NOMO-1 treated with DMSO at 0.1 percent for 48 hours (cell line): ENCODE results near the gene ENDOV.
A peak's percentile ranks its signal among the peaks of the same experiment; 100 is the strongest.

Experiments used
- DNase-seq: peaks from one replicate; lab custom pipeline; 2025; ENCODE audit not compliant: unreplicated experiment; lab: John Stamatoyannopoulos, UW

The ENDOV gene

DNA sequence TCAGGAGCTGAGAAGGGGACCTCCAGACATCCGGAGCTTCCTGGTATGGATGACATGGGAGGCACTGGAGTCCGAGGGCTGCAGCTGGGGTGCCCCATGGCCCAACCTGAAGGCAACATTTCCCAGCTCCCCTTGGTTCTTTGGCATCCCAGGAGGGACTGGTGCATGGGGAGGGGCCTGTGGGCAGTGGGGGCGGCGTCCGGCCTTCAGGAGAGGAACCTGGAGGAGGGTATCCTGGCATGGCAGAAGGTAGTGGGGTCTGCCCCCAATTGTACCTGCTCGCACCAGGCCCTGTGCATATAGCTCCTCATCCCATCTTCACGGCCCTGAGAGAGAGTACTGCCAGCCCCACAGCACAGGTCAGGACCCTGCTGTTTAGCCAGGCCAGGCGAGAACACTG lies 49.5 kb downstream of the ENDOV start:
- DNase-seq = no peak

- no peak for DNase-seq
Measured at GRCh38 chr17:80465327-80465974, 50.5 kb downstream of the ENDOV start.

DNA sequence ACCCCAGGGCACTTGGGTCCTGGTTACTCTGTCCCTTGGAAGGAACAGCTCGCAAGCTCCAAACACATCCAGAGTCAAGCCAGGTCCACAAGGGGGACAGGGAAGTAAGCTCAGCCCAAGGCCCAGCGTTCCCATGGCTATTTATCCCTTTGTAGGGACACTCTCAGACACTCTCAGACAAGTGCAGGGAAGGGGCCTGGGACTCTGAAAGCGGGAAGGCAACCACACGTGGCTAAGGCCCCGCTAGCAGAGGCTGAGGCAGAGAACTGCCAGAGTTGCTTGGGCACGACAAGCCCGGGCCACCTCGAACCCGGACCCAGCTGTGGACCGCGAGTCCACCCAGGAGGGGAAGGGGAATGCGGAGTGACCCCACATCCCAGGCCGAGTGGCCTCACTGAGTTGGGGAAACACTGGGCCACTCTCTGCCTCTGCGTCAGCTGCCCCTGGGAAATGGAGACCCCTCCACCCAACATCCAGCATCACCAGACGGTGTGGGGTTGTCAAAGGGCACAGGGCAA lies 51.3 kb downstream of the ENDOV start:
- DNase-seq = no peak

GRCh38 chr17:80468242-80468641 lies 53.3 kb downstream of the ENDOV start:
- DNase-seq = no peak

DNA sequence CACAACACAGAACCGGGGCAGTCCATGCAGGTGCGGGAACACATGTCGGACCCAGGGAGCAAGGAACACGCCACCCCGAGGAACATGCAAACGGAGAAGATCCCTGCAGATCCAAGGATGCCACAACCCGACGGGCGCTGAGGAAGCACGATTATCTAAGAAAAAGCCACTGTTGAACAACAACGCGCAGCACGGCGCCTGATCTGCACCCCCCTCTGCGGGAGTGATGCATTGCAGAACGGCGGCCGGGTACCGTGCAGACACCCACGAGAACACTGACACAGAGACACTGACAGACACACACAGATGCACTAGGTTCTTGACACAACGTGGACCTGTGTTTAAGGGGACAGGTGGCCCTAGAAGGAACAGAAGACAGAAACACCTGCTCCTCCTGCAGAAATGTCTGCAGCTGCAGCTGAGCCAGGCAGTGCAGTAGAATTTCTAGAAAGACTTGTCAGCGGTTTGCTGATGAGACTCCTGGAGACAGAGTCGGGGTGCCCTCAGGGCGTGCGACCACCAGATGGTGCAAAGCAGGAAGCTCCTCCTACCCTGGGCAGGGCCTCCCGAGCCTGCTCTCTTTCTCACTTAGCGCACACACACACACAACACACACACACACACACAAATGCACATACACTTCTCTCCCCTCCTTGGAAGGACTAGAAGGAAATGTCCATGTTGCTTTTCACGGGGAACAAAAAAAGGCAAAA lies 54.0 kb downstream of the ENDOV start:
- DNase-seq = no peak

DNA sequence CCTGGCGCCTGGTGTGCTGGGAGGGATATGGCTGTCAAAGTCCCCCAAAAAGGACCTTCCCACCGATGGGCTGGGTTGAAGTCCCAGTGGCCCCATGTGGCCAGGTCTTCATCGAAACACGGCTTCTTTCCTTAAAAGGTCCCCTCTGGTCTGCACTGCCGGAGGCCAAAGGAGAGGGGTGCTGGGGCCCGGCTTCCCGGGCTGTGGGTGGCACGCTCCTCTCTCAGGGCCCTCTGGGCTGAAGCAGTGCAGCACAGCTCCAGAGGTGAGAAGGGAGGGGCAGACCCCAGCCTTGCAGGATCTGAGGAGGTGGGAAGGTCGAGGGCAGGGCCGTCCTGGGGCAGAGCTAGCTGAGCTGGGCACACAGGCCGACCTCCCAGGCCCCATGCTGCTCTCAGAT lies 54.7 kb downstream of the ENDOV start:
- no peak for DNase-seq

- no peak for DNase-seq
Measured at GRCh38 chr17:80470603-80471002, 55.6 kb downstream of the ENDOV start.

DNA sequence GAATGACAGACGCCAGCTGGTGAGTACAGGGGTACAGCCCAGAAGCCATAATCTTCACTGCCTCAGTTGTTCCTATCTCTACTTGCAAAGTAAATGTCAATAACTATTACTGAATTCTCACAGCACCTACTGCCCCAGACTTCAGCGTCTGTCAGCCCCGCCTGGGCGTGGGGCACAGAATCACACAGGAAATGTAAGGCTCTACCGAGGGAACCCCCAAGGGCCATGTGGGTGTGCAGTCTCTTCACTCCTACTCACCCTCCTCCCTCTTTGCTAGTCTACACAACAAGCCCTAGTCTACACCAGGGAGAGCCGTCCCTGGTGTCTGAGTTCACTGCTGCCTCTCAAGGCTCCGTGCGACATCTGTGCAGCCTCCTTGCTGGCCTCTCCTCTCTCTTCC lies 57.0 kb downstream of the ENDOV start:
- DNase-seq = no peak

DNA sequence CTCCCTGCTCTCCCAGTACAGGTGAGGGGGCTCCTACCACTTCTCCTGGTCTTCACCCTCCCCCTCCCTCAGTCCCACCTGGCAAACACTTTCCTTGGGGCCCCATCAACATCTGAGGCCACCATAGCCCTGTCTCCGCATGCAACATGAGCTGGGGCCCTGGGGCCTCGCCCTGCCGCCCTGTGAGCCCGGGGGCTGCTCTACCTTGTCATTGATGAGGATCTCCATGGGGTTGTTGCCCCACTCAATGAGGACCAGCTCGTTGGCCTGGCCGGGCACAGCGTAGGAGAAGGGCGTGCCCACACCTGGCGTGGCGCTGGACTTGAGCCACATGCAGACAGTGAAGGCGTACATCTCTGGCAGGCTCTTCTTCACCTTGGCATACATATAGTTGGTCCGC lies 58.0 kb downstream of the ENDOV start:
- DNase-seq = no peak

GRCh38 chr17:80473701-80474100 lies 58.7 kb downstream of the ENDOV start:
- no peak for DNase-seq

GRCh38 chr17:80474231-80474960 lies 59.4 kb downstream of the ENDOV start:
- peak; percentile 55 for DNase-seq

DNA sequence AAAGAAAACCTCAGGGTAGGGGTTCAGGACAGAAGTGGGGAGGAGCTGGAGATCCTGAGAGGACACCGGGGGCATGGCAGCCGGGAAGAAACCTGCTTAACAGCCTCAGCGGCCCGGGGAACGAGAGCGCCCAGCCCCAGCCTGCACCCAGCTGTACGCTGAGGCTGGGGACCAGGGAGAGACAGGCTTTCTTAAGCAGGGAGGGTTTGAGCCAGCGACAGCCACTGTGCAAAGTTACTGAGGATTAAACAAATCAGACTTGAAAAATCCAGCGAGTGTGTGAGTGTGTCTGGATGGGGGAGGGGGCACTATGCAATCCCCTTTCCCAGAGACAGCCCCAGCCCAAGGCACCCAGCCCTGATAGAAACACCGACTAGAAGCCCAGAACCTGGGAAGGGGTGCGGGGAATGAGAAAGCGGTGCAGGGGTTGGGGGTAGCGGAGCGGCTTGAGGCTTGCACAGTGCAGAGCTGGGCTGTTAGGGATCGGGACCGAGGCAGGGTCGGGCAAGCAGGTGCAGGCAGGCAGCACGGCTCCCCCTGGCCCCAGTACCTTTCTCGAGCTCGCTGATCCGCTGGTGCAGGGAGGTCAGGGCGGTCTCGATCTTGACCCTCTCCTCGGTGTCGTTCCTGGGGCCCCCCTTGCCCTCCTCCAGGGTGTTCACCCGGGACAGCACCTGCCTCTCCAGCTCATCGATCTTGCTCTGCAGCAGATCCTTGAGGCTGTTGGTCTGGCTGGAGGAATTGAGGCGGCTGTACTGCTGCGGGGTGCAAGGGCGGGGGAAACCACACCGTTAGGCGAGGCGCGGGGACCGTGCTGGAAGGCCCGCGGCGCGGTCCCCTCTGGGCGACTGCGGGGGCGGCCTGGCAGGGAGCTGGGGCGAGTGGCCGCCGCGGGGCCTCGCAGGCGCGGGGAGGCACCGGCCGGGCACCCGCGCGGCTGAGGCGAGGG lies 60.3 kb downstream of the ENDOV start:
- DNase-seq = no peak

DNA sequence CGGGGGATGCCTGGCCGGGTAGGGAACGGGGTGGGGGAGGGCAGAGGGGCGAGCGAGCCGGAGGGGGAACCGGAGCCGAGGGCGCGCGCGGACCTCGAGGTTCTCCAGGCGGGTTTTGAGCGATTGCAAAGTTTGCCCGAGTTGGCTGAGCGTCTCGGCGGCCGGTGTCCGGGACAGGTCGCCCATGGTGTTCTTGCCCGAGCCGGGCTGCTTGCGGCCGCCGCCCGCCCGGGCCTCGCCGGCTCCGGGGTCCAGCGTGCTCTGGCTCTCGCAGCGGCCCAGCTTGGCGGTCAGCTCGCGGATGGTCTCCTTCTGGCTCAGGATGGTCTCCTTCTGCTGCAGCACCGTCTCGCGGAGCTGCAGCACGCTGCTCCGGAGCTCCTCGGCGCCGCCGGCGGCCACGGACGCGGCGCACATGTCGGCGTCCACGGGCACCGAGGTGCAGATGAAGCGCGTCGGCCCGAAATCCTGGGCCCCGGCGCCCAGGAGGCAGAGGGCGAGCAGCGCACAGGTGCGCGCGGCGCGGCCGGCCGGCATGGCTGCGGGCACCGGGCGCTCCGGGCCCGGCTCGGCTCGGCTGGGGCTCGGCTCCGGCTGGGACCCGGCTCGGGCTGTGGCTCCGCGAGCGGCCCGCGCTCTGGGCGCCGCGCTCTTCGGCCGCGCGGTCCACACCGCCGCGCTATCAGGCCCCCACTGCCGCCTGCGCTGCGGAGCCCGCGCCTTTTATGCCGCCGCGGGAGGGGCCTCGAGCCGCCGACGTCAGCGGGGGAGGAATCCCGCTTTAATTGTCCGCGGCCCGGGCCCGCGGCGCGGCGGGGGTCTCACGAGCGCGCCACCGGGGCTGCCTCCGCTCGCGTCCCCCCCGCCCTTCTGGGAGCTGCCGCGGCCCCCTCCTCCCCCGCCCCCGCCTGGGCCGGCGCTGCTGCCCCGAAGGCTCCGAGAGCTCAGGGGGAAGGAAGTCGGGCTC lies 61.2 kb downstream of the ENDOV start, which contains the start of gene NPTX1:
Gene NPTX1 (minus strand): TSS at position 698 of the 967 bp plus-strand sequence. CDS start 161 bp downstream, at position 537.
- DNase-seq = no peak

- DNase-seq = no peak
Measured at GRCh38 chr17:80476877-80477646, 62.1 kb downstream of the ENDOV start.

DNA sequence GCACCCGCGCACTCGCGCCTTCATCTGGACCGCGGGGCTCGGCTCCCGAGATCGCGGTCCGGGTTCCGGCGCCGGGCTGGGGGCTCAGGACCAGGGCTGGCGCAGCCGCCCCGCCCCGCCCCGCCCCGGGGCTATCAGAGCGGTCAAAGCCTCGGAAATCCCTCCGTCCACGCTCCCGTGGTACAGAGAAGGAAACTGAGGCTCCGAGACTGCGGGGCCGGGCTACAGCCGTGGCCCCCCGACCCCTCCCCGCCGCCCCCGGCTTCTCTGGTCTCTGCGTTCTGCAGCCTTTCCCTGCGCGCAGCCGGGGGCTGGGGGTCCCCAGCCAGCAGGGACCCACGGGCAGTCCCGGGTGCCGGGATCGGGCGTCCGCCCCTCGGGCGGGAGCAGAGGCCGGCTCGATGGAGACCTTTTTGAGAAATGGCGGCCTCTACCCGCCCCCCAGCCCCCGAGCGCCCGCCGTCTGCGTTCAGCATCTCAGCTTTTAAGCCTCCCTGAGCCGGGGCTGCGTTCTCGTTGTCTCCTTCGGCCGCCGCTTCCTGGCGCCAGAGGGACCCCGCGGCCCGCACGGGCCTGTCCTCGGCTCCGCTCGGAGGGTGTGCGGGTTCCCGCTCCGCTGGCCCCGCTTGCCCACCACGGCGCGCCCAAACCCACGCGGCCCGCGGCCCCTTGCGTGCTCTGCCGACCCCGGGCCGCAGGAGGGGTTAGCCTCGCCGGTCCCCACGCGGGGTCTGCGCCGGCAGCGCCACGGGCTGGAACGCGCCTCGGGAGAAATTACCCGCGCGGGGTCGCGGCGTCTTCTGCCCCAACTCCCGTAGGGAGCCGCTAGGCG lies 62.9 kb downstream of the ENDOV start:
- no peak for DNase-seq

GRCh38 chr17:80478487-80479245 lies 63.7 kb downstream of the ENDOV start:
- no peak for DNase-seq

DNA sequence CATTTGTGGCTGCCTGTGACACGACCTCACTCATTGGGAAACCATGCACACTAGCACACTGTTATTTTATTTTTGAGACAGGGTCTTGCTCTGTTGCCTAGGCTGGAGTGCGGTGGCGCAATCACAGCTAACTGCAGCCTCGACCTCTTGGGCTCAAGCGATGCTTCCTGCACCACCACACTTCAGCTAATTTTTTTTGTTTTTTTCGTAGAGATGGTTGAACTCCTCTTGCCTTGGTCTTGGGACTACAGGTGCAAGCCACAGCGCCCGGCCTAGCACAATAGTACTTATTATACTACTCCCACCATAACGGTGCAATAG lies 64.2 kb downstream of the ENDOV start:
- no peak for DNase-seq
